ENCODE measurements around the gene BEND5. TPM values are rescaled to one million over a fixed set of nuclear protein-coding genes. Genes with fewer than 3 reads are reported as not detected.

Gene BEND5
- total RNA-seq, 1 donor from 2014 or later: 8.6 TPM

- H3K9me3 ChIP-seq: no peaks in the 10 kb centered on the region
- TF ChIP-seq POLR2AphosphoS5 (IDR thresholded peaks at IDR 0.05; ENCODE audit: insufficient read depth in 1 of 2, low read depth in 1 of 2) (no peak), CTCF (IDR thresholded peaks at IDR 0.05) (no peak), POLR2A (IDR thresholded peaks at IDR 0.05) (no peak)
- H3K4me1 ChIP-seq: peaks cover 6% of the 10 kb centered on the region
- peaks cover 0 to under 1% of the 10 kb centered on the region in 2 donors for H3K36me3 ChIP-seq
- H3K4me3 ChIP-seq: no peak overlapping the region
- DNase-seq (ENCODE audit: extremely low spot score in 2 of 2): no peak
- no peak overlapping the region for H3K27ac ChIP-seq
- no peaks in the 10 kb centered on the region for H3K27me3 ChIP-seq
- intact Hi-C loops (cut with DNase I): no loop called here
These were observed 48.1 kb downstream of the BEND5 start for GRCh38 chr1:48728584-48728983.

DNA sequence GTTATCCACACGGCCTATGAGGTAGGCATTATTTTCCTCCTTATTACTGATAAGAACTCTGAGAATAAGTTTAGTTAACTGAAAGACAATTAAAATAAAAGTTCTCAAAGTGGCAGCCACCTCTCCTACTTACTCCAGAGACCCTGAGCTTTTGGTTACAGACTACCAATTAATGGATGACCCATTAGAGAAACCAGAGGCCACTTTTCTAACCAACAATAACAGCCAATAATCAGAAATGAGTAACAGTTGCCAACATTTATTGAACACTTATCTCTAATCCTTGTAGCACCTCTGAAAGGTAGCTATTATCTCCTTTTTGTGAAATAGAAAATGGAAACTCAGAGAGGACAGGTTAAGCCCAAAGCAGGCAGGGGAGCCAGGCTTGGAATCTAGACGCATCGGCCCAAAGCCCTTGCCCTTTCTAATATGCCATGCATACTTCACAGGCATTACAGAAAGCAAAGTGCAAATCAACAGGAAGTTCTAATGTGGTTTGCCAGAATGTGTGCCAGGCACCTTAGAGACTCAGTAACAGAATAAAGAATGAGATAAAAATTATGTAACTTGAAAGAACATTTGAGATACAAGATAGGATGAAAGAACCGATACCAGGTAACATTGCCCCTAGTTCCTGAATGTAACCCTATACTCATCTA, 50.0 kb downstream of the BEND5 start:
- intact Hi-C loops (cut with DNase I): no loop called here
- H3K4me3 ChIP-seq: no peak overlapping the region
- peaks cover 6% of the 10 kb centered on the region for H3K4me1 ChIP-seq
- DNase-seq (ENCODE audit: extremely low spot score in 2 of 2): no peak
- H3K27me3 ChIP-seq: no peaks in the 10 kb centered on the region
- TF ChIP-seq CTCF (IDR thresholded peaks at IDR 0.05) (no peak), POLR2A (IDR thresholded peaks at IDR 0.05) (no peak), POLR2AphosphoS5 (IDR thresholded peaks at IDR 0.05; ENCODE audit: insufficient read depth in 1 of 2, low read depth in 1 of 2) (no peak)
- no peaks in the 10 kb centered on the region for H3K36me3 ChIP-seq
- H3K27ac ChIP-seq: no peak overlapping the region
- no peaks in the 10 kb centered on the region for H3K9me3 ChIP-seq

DNA sequence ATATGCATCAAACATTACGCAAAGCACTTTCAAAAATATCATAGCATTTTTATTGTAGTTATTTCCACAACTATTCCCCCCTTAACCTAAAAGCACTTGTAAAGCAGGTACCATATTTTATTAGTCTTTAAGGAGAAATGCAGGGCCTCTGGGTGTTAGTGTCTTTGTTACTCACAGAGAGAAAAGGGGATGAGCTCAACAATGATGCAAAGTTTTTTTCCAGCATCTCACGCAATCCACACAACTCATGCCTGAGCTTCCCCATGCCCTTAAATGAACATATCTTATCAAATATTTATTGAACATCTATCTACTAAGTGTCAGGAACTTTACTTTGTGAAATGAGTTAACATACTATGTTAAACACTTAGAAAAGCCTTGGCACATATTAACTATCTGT, 50.6 kb downstream of the BEND5 start:
- intact Hi-C loops (cut with DNase I): no loop called here
- TF ChIP-seq POLR2A (IDR thresholded peaks at IDR 0.05) (no peak), POLR2AphosphoS5 (IDR thresholded peaks at IDR 0.05; ENCODE audit: insufficient read depth in 1 of 2, low read depth in 1 of 2) (no peak), CTCF (IDR thresholded peaks at IDR 0.05) (no peak)
- Histone ChIP-seq H3K27ac (no peak overlapping the region), H3K27me3 (no peaks in the 10 kb centered on the region), H3K4me1 (peaks cover 6% of the 10 kb centered on the region), H3K36me3 (no peaks in the 10 kb centered on the region), H3K9me3 (no peaks in the 10 kb centered on the region), H3K4me3 (no peak overlapping the region)
- no peak for DNase-seq (ENCODE audit: extremely low spot score in 2 of 2)

DNA sequence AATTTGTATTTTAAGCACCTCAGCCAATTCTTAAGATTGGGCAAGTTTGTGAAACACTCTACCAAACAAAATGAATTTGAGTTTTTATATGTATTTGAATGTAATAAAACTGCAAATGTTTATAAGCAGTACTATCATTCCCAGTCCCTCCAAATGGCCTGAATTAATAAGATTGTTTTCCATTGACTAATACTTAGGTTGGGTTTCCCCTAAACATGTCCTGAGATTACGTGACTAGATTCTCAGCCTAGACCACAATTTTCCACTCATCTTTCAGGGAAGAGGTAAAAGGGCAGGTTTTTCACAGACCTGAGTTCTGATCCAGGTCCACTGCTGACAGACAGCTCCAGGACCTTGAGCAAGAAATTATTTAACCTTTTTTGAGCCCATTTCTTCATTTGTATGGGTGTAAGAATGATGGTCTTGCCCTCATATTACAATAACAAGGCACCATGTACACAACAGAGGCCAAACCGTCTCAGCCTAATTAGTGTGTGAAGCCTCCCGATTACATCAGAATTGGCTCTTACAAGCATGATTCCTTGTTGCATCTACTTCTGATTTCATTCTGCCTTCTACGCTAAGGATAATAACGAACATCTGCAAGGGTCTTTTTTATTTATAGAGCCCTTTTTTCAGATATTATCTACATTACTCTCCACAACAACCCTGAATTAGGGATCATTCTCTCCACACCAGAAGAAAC, 51.2 kb downstream of the BEND5 start:
- H3K27me3 ChIP-seq: no peaks in the 10 kb centered on the region
- H3K4me1 ChIP-seq: peaks cover 6% of the 10 kb centered on the region
- H3K27ac ChIP-seq: no peak overlapping the region
- intact Hi-C loops (cut with DNase I): no loop called here
- no peak for DNase-seq (ENCODE audit: extremely low spot score in 2 of 2)
- H3K4me3 ChIP-seq: no peak overlapping the region
- no peak for TF ChIP-seq POLR2A (IDR thresholded peaks at IDR 0.05)
- no peaks in the 10 kb centered on the region for H3K9me3 ChIP-seq
- no peaks in the 10 kb centered on the region for H3K36me3 ChIP-seq

DNA sequence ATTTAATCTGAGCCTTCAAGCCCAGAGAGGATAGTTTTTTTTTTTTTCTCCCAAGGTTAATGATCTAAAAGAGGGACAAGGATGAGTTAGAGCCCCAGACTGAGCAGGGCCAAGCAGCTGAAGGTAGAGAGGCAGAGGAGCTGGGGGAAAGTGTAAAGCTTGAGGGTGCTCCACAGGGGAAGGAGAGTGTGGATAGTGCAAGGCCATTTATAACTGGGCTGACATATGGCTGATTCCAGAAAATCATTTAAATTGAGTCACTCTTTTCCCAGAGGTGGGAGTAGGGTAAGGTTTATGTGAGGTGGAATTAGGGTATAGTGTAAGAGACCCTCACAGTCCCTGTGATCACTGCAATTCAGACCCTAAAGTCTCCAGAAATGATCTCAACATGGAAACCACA, 55.8 kb downstream of the BEND5 start:
- Histone ChIP-seq H3K36me3 (no peaks in the 10 kb centered on the region), H3K9me3 (no peaks in the 10 kb centered on the region), H3K27ac (no peak overlapping the region), H3K4me3 (no peak overlapping the region), H3K27me3 (no peaks in the 10 kb centered on the region), H3K4me1 (peaks cover 3% of the 10 kb centered on the region)
- TF ChIP-seq POLR2A (IDR thresholded peaks at IDR 0.05) (no peak), POLR2AphosphoS5 (IDR thresholded peaks at IDR 0.05; ENCODE audit: insufficient read depth in 1 of 2, low read depth in 1 of 2) (no peak), CTCF (IDR thresholded peaks at IDR 0.05) (no peak)
- intact Hi-C loops (cut with DNase I): no loop called here
- DNase-seq (ENCODE audit: extremely low spot score in 2 of 2): no peak
